ENCODE results near the gene COCH.

Gene COCH

DNA sequence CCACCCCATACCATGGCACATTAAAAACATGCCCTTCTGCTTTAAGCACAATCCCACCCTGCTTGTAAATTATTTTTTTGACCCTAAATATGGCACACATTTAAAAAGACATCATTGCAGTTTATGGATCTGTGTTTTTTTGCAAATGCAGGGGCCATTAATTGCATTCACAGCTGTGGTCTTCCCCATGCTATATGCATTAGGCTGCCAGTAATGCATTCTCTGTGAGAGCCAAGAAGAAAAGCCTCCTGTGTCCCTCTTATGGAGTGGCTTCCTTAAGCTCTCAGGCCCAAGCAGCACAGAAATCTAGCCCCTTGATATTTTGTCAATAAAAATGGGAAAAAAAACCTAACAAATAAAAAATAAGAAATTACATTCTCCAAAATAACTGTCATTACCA is 20.4 kb upstream of the COCH start:
- no peak overlapping the region for H3K4me2 ChIP-seq (ENCODE audit: low read length)

GRCh38 chr14:30854492-30854891 is 19.9 kb upstream of the COCH start:
- H3K9me3 ChIP-seq (ENCODE audit: low read length): no peaks in the 10 kb centered on the region

More for the DNA sequence above, 20.4 kb upstream of the COCH start:
- H4K20me1 ChIP-seq (ENCODE audit: insufficient read depth, low read length): no peaks in the 10 kb centered on the region
- no peak overlapping the region for H2AFZ ChIP-seq (ENCODE audit: low read length)
- no peaks in the 10 kb centered on the region for H3K36me3 ChIP-seq (ENCODE audit: insufficient read depth, low read length)
- no peaks in the 10 kb centered on the region for H3F3A ChIP-seq (ENCODE audit: insufficient read depth, low read length)
- no peaks in the 10 kb centered on the region for H3K9me3 ChIP-seq (ENCODE audit: low read length)
- no peak overlapping the region for H3K4me3 ChIP-seq (ENCODE audit: low read depth, low read length, poor library complexity, severe bottlenecking)
- TF ChIP-seq CTCF (IDR thresholded peaks at IDR 0.05; ENCODE audit: low read length) (no peak), EZH2 (IDR thresholded peaks at IDR 0.05; ENCODE audit: borderline replicate concordance, low read length) (no peak)
- H3K27ac ChIP-seq (ENCODE audit: low read depth, low read length, poor library complexity, severe bottlenecking): no peak overlapping the region
- H3K4me1 ChIP-seq (ENCODE audit: insufficient read depth, low read length, severe bottlenecking): no peaks in the 10 kb centered on the region
- H3K9ac ChIP-seq (ENCODE audit: low read length): no peak overlapping the region
- no peaks in the 10 kb centered on the region for H3K9me2 ChIP-seq (ENCODE audit: low read depth, low read length)
- H3K79me2 ChIP-seq (ENCODE audit: insufficient read depth, low read length): no peaks in the 10 kb centered on the region
- H3K27me3 ChIP-seq (ENCODE audit: insufficient read depth, low read length): no peaks in the 10 kb centered on the region

GRCh38 chr14:30855345-30856037 is 18.9 kb upstream of the COCH start:
- TF ChIP-seq CTCF (IDR thresholded peaks at IDR 0.05; ENCODE audit: low read length): no peak
- no peak for TF ChIP-seq EZH2 (IDR thresholded peaks at IDR 0.05; ENCODE audit: borderline replicate concordance, low read length)
- Histone ChIP-seq H3K36me3 (ENCODE audit: insufficient read depth, low read length) (no peaks in the 10 kb centered on the region), H4K20me1 (ENCODE audit: insufficient read depth, low read length) (no peaks in the 10 kb centered on the region), H3K27ac (ENCODE audit: low read depth, low read length, poor library complexity, severe bottlenecking) (no peak overlapping the region), H2AFZ (ENCODE audit: low read length) (no peak overlapping the region), H3K4me1 (ENCODE audit: insufficient read depth, low read length, severe bottlenecking) (no peaks in the 10 kb centered on the region), H3K79me2 (ENCODE audit: insufficient read depth, low read length) (no peaks in the 10 kb centered on the region), H3K27me3 (ENCODE audit: insufficient read depth, low read length) (no peaks in the 10 kb centered on the region), H3K4me2 (ENCODE audit: low read length) (no peak overlapping the region), H3K9me2 (ENCODE audit: low read depth, low read length) (no peaks in the 10 kb centered on the region), H3F3A (ENCODE audit: insufficient read depth, low read length) (no peaks in the 10 kb centered on the region), H3K4me3 (ENCODE audit: low read depth, low read length, poor library complexity, severe bottlenecking) (no peak overlapping the region), H3K9ac (ENCODE audit: low read length) (no peak overlapping the region), H3K9me3 (ENCODE audit: low read length) (no peaks in the 10 kb centered on the region)

More at GRCh38 chr14:30854492-30854891, 19.9 kb upstream of the COCH start:
- Histone ChIP-seq H3K9me2 (ENCODE audit: low read depth, low read length) (no peaks in the 10 kb centered on the region), H3K4me3 (ENCODE audit: low read depth, low read length, poor library complexity, severe bottlenecking) (no peak overlapping the region), H3K4me1 (ENCODE audit: insufficient read depth, low read length, severe bottlenecking) (no peaks in the 10 kb centered on the region), H3F3A (ENCODE audit: insufficient read depth, low read length) (no peaks in the 10 kb centered on the region), H3K79me2 (ENCODE audit: insufficient read depth, low read length) (no peaks in the 10 kb centered on the region), H3K4me2 (ENCODE audit: low read length) (no peak overlapping the region), H3K36me3 (ENCODE audit: insufficient read depth, low read length) (no peaks in the 10 kb centered on the region), H3K27me3 (ENCODE audit: insufficient read depth, low read length) (no peaks in the 10 kb centered on the region), H2AFZ (ENCODE audit: low read length) (no peak overlapping the region), H4K20me1 (ENCODE audit: insufficient read depth, low read length) (no peaks in the 10 kb centered on the region), H3K27ac (ENCODE audit: low read depth, low read length, poor library complexity, severe bottlenecking) (no peak overlapping the region), H3K9ac (ENCODE audit: low read length) (no peak overlapping the region)
- no peak for TF ChIP-seq CTCF (IDR thresholded peaks at IDR 0.05; ENCODE audit: low read length)
- no peak for TF ChIP-seq EZH2 (IDR thresholded peaks at IDR 0.05; ENCODE audit: borderline replicate concordance, low read length)

All from OCI-LY1 (cell line).